HL-60 (cell line): Measurements from ENCODE around the gene FAM72D.
"Not testable (repeated sequence)": the region's sequence is repeated elsewhere in the genome, so short reads cannot be mapped to it uniquely, and the experiment has no call there.

ENCODE experiments used
- CTCF ChIP-seq: IDR thresholded peaks from one replicate; pipeline ENCODE4 v1.5.1; 2011; ENCODE audit warnings: low read length, control low read depth, inconsistent platforms; ENCODE audit not compliant: insufficient read depth
- GABPA ChIP-seq: IDR thresholded peaks from 2 replicates; pipeline ENCODE4 v1.6.1; 2012; ENCODE audit warnings: low read depth
- POLR2AphosphoS5 ChIP-seq: IDR thresholded peaks from 2 replicates; pipeline ENCODE4 v1.6.1; 2012; ENCODE audit warnings: low read depth
- REST ChIP-seq: IDR thresholded peaks from 2 replicates; pipeline ENCODE4 v1.6.1; 2012; ENCODE audit warnings: low read depth; ENCODE audit not compliant: insufficient replicate concordance
- SPI1 ChIP-seq: IDR thresholded peaks from 2 replicates; pipeline ENCODE4 v1.6.1; 2012; ENCODE audit warnings: low read depth, mild to moderate bottlenecking, borderline replicate concordance

GRCh38 chr1:145058184-145058583 lies 37.6 kb upstream of the FAM72D start:
- TF ChIP-seq CTCF, GABPA, REST, POLR2AphosphoS5, SPI1: not testable (repeated sequence)
